ENCODE data around the gene FCGR1A.
"Not testable (repeated sequence)": the region's sequence is repeated elsewhere in the genome, so short reads cannot be mapped to it uniquely, and the experiment has no call there.

GRCh38 chr1:149755294-149755693, 27.2 kb upstream of the FCGR1A start:
- TF ChIP-seq CTCF (IDR thresholded peaks at IDR 0.05); EZH2 (IDR thresholded peaks at IDR 0.05; ENCODE audit: borderline replicate concordance, insufficient read depth, low read depth, low read length, poor library complexity, severe bottlenecking): not testable (repeated sequence)

All from B cell (primary cell).